HepG2 (cell line): ENCODE data around the gene NOL11. TPM values are rescaled to one million over a fixed set of nuclear protein-coding genes. Genes with fewer than 3 reads are reported as not detected.

Experiments
- ATAC-seq: fragments of 200-7000 bp; cut with Tn5 transposase; 3 replicates; pipeline ENCODE4 v1.9.1; 2020; ENCODE audit warnings: mild to moderate bottlenecking, moderate library complexity
- BruUV-seq: library from RNA; stranded (reverse); fragments of 400-500 nt; replicated peaks from 2 replicates; lab custom pipeline; 2021; lab: Mats Ljungman, UMichigan
- CTCF ChIA-PET: fragments of 300-600 bp; formaldehyde crosslinking; extraction: SDS; loops from one replicate; lab custom pipeline; 2021; ENCODE audit warnings: low total read pairs, inconsistent platforms, low intra/inter-chr PET ratio; lab: Yijun Ruan, JAX
- POLR2A ChIA-PET: fragments of 350-600 bp; sonication (Branson Sonifier 250); formaldehyde crosslinking; loops from one replicate; lab custom pipeline; 2020; ENCODE audit warnings: antibody characterized with exemption, inconsistent platforms; lab: Yijun Ruan, JAX
- DNase-seq: peaks from one replicate; pipeline ENCODE4 v3.0.0-alpha.2; 2015; ENCODE audit warnings: low spot score
- FAIRE-seq: peaks from 3 replicates; lab custom pipeline; 2011; peaks lifted over from hg19 to GRCh38; lab: Jason Lieb, UNC
- H2AFZ ChIP-seq: one replicate; pipeline ENCODE4 v1.6.1; 2011; ENCODE audit warnings: low read length, inconsistent platforms
- H3K27ac ChIP-seq: fragments of 300-600 bp; 3 replicates; pipeline ENCODE4 v1.8.0; 2011; ENCODE audit warnings: mixed run types, mild to moderate bottlenecking, mixed read lengths, low read length, inconsistent platforms; ENCODE audit not compliant: insufficient read depth; ENCODE audit errors: extremely low read length
- H3K27me3 ChIP-seq, 2 experiments: fragments of 200-600 bp in 1 of 2; 2 replicates in 1 of 2; 3 replicates in 1 of 2; pipeline versions ENCODE4 v1.6.0 to v1.8.0; 2011; ENCODE audit warnings: low read length in 2 of 2, mild to moderate bottlenecking in 2 of 2, moderate library complexity in 2 of 2, inconsistent platforms in 1 of 2; ENCODE audit not compliant: insufficient read depth in 2 of 2, control insufficient read depth in 1 of 2
- H3K36me3 ChIP-seq, 2 experiments: fragments of 200-600 bp in 1 of 2; replicated peaks in 1 of 2; 2 replicates in 1 of 2; 3 replicates in 1 of 2; pipeline versions ENCODE4 v1.5.1 to v1.8.0; 2011; ENCODE audit warnings: low read length in 2 of 2, inconsistent platforms in 1 of 2; ENCODE audit not compliant: insufficient read depth in 2 of 2, control insufficient read depth in 1 of 2
- H3K4me1 ChIP-seq: 2 replicates; pipeline ENCODE4 v1.5.1; 2012; ENCODE audit warnings: low read length, inconsistent platforms; ENCODE audit not compliant: insufficient read depth
- H3K4me2 ChIP-seq: 2 replicates; pipeline ENCODE4 v1.6.0; 2011; ENCODE audit warnings: low read depth, low read length, inconsistent platforms
- H3K4me3 ChIP-seq, 3 experiments: fragments of 200-600 bp in 1 of 3; sonication (generic), shearing (Covaris generic) in 1 of 3; replicated peaks in 1 of 3; 2 replicates each; pipeline ENCODE4 v1.5.1; 2011 to 2016; ENCODE audit warnings: low read length in 3 of 3, inconsistent platforms in 2 of 3, low read depth in 2 of 3, mild to moderate bottlenecking in 2 of 3, control low read depth in 1 of 3, mixed read lengths in 1 of 3; ENCODE audit not compliant: insufficient read depth in 1 of 3
- H3K79me2 ChIP-seq: one replicate; pipeline ENCODE4 v1.6.1; 2011; ENCODE audit warnings: low read length, inconsistent platforms; ENCODE audit not compliant: insufficient read depth
- H3K9ac ChIP-seq: 2 replicates; pipeline ENCODE4 v1.6.0; 2011; ENCODE audit warnings: mild to moderate bottlenecking, low read depth, low read length, inconsistent platforms; ENCODE audit not compliant: insufficient read depth
- H3K9me3 ChIP-seq: 2 replicates; pipeline ENCODE4 v1.5.1; 2012; ENCODE audit warnings: mild to moderate bottlenecking, low read length
- H4K20me1 ChIP-seq: 2 replicates; pipeline ENCODE4 v1.6.0; 2011; ENCODE audit warnings: inconsistent platforms, mild to moderate bottlenecking, low read length, moderate library complexity; ENCODE audit not compliant: insufficient read depth
- ATF3 ChIP-seq: sonication (generic); formaldehyde crosslinking; IDR thresholded peaks from 2 replicates; pipeline ENCODE4 v1.4.0; 2020; ENCODE audit warnings: missing genetic modification reagents
- CHCHD3 ChIP-seq: sonication (generic); formaldehyde crosslinking; IDR thresholded peaks from 2 replicates; pipeline ENCODE4 v1.8.0; 2022; ENCODE audit warnings: mild to moderate bottlenecking, missing genetic modification reagents, moderate library complexity
- ELF1 ChIP-seq: sonication (generic); formaldehyde crosslinking; IDR thresholded peaks from 2 replicates; pipeline ENCODE4 v1.4.0; 2020; ENCODE audit warnings: missing genetic modification reagents
- HHEX ChIP-seq: IDR thresholded peaks from 2 replicates; pipeline ENCODE4 v1.6.1; 2016; ENCODE audit warnings: control low read depth
- KAT8 ChIP-seq: IDR thresholded peaks from 2 replicates; pipeline ENCODE4 v1.6.1; 2016; ENCODE audit warnings: missing genetic modification reagents, missing compliant biosample characterization
- SOX13 ChIP-seq, 3 experiments: fragments of 450-650 bp in 1 of 3; sonication (generic) in 1 of 3; formaldehyde crosslinking in 1 of 3; IDR thresholded peaks in 2 of 3; conservative IDR thresholded peaks in 1 of 3; 2 replicates each; pipeline versions ENCODE4 v1.5.0 to v1.6.1; 2016 to 2020; ENCODE audit warnings: antibody characterized with exemption in 1 of 3, mild to moderate bottlenecking in 1 of 3, missing compliant biosample characterization in 1 of 3, missing genetic modification reagents in 1 of 3, moderate library complexity in 1 of 3
- STAT5B ChIP-seq: sonication (generic); formaldehyde crosslinking; IDR thresholded peaks from 2 replicates; pipeline ENCODE4 v1.4.0; 2020; ENCODE audit warnings: missing genetic modification reagents
- TFAP4 ChIP-seq: sonication (generic); IDR thresholded peaks from 2 replicates; pipeline ENCODE4 v1.6.1; 2016; ENCODE audit warnings: low read depth, borderline replicate concordance
- ZBTB7B ChIP-seq: sonication (generic); formaldehyde crosslinking; IDR thresholded peaks from 2 replicates; pipeline ENCODE4 v1.4.0; 2020; ENCODE audit warnings: missing genetic modification reagents
- ZNF34 ChIP-seq: sonication (generic); formaldehyde crosslinking; IDR thresholded peaks from 2 replicates; pipeline ENCODE4 v1.4.0; 2020; ENCODE audit warnings: mild to moderate bottlenecking, missing genetic modification reagents, borderline replicate concordance
- ZNF644 ChIP-seq: IDR thresholded peaks from 2 replicates; pipeline ENCODE4 v1.6.1; 2016; ENCODE audit warnings: low read depth
- ZNF777 ChIP-seq: sonication (generic); formaldehyde crosslinking; IDR thresholded peaks from 2 replicates; pipeline ENCODE4 v1.4.0; 2020; ENCODE audit warnings: missing genetic modification reagents
- ZSCAN9 ChIP-seq: IDR thresholded peaks from 2 replicates; pipeline ENCODE4 v1.6.1; 2016; ENCODE audit warnings: borderline replicate concordance
- whole genome bisulfite sequencing: methylation state at CpG from one replicate; pipeline ENCODE4 v1.1.6; 2017; ENCODE audit warnings: low lambda C conversion rate; 5-methylcytosine and 5-hydroxymethylcytosine counted together
- in situ Hi-C: cut with HindIII; loops from 2 replicates; pipeline ENCODE4 v1.10.0; 2017; ENCODE audit warnings: low pct_unique_long_range_greater_than_20kb; ENCODE audit not compliant: extremely low pct_ligation_motif_present
- intact Hi-C: fragments of 100-400 bp; cut with micrococcal nuclease; formaldehyde crosslinking; loops from one replicate; pipeline ENCODE4 v1.10.0; 2022; ENCODE audit not compliant: unreplicated experiment
- polyA plus RNA-seq, 8 experiments: library from polyadenylated mRNA; depleted of rRNA in 3 of 8; stranded (reverse) in 7 of 8; unstranded in 1 of 8; fragments of >200 nt; fragmentation: Illumina TruSeq in 4 of 8; extraction: Trizol in 4 of 8; gene quantifications; 2 replicates each; pipeline versions ENCODE4 v1.2.1 to v1.2.3, GENCODE V29; 2011 to 2016; ENCODE audit warnings: low read depth in 4 of 8, missing spikeins in 1 of 8, mixed read lengths in 1 of 8; ENCODE audit not compliant: insufficient read depth in 1 of 8
- total RNA-seq, 5 experiments: library from RNA; depleted of rRNA; stranded (reverse); fragments of >200 nt; fragmentation: Illumina TruSeq; extraction: Trizol; gene quantifications; 2 replicates each; pipeline ENCODE4 v1.2.3, GENCODE V29; 2016; ENCODE audit warnings: low read depth in 1 of 5

The NOL11 gene
- total and polyA plus RNA-seq, 2 of the 13 experiments (the other 11 are each of a cell fraction or from before 2014, with no cell fraction given), result 45.8 to 124 TPM

GRCh38 chr17:67769231-67769630 is 51.5 kb downstream of the NOL11 start (continued):
- TF ChIP-seq SOX13 (IDR thresholded peaks at IDR 0.05), result no peak
- no peak for TF ChIP-seq SOX13 (CRISPR knock-in tag; conservative IDR thresholded peaks at IDR 0.05 in 1 of 2, IDR thresholded peaks at IDR 0.05 in 1 of 2)

- no peak overlapping the region for H3K27ac ChIP-seq
- ATAC-seq, result no peak
- no TSS peak for BruUV-seq
- no peak overlapping the region for H3K4me2 ChIP-seq
- POLR2A ChIA-PET, result no interaction called here
- intact Hi-C loops, result no loop called here
- H3K4me1 ChIP-seq, result peaks cover 4% of the 10 kb centered on the region
- no peak overlapping the region for H3K4me3 ChIP-seq
- H4K20me1 ChIP-seq, result no peaks in the 10 kb centered on the region
- no peak for FAIRE-seq
- H3K9me3 ChIP-seq, result no peaks in the 10 kb centered on the region
- H2AFZ ChIP-seq, result no peak overlapping the region
- 51% methylated on average over 3 of the region's 3 CpGs for WGBS
- TF ChIP-seq ZBTB7B (CRISPR knock-in tag) (no peak), STAT5B (CRISPR knock-in tag) (no peak), ZNF644 (no peak), TFAP4 (no peak), ELF1 (CRISPR knock-in tag) (no peak), ZNF34 (no peak), KAT8 (CRISPR knock-in tag) (no peak), ATF3 (no peak), ZSCAN9 (CRISPR knock-in tag) (no peak), HHEX (no peak), CHCHD3 (no peak), ZNF777 (no peak)
- TF ChIP-seq, all 625 proteins: peak for 0
- Histone ChIP-seq H3K79me2 (no peaks in the 10 kb centered on the region), H3K9ac (no peak overlapping the region), H3K27me3 (0 out of 5 replicates have a peak, but pooled peaks cover 0 to 2% of the 10 kb centered on the region in 2 experiments), H3K36me3 (no peaks in the 10 kb centered on the region)
- in situ Hi-C loops, result no loop called here
- CTCF ChIA-PET, result no interaction called here
- DNase-seq, result no peak
These were observed 52.8 kb downstream of the NOL11 start for GRCh38 chr17:67770539-67770938.
